Neutrophil (primary cell): Measurements from ENCODE around the gene AFAP1L2.

Experiments used
- H3K27ac ChIP-seq: fragments of 200-600 bp; sonication (generic); 2 replicates; pipeline ENCODE4 v1.5.1; 2016; ENCODE audit warnings: mild to moderate bottlenecking, moderate library complexity
- H3K27me3 ChIP-seq: fragments of 200-600 bp; sonication (generic); 2 replicates; pipeline ENCODE4 v1.6.0; 2016; ENCODE audit warnings: mild to moderate bottlenecking
- H3K36me3 ChIP-seq: fragments of 200-600 bp; sonication (generic); 2 replicates; pipeline ENCODE4 v1.5.1; 2017
- H3K4me1 ChIP-seq, 2 experiments: fragments of 200-600 bp in 1 of 2; sonication (generic) in 1 of 2; 1 replicate in 1 of 2; 2 replicates in 1 of 2; pipeline versions ENCODE4 v1.5.1 to v1.6.1; 2013 to 2016; ENCODE audit warnings: low read depth in 1 of 2, low read length in 1 of 2, mild to moderate bottlenecking in 1 of 2, moderate library complexity in 1 of 2; ENCODE audit not compliant: control insufficient read depth in 1 of 2, insufficient read depth in 1 of 2
- H3K4me3 ChIP-seq, 2 experiments: fragments of 200-600 bp in 1 of 2; sonication (generic) in 1 of 2; 1 replicate in 1 of 2; 2 replicates in 1 of 2; pipeline ENCODE4 v1.5.1; 2013 to 2016; ENCODE audit warnings: low read depth in 1 of 2, low read length in 1 of 2, mild to moderate bottlenecking in 1 of 2, moderate library complexity in 1 of 2
- H3K9me3 ChIP-seq: fragments of 200-600 bp; sonication (generic); 2 replicates; pipeline ENCODE4 v1.5.1; 2016
- TF ChIP-seq, protein P1 (sequence below): fragments of 200-600 bp; sonication (generic); IDR thresholded peaks from 2 replicates; pipeline ENCODE4 v1.5.1; 2016; ENCODE audit warnings: antibody characterized with exemption

Gene AFAP1L2

DNA sequence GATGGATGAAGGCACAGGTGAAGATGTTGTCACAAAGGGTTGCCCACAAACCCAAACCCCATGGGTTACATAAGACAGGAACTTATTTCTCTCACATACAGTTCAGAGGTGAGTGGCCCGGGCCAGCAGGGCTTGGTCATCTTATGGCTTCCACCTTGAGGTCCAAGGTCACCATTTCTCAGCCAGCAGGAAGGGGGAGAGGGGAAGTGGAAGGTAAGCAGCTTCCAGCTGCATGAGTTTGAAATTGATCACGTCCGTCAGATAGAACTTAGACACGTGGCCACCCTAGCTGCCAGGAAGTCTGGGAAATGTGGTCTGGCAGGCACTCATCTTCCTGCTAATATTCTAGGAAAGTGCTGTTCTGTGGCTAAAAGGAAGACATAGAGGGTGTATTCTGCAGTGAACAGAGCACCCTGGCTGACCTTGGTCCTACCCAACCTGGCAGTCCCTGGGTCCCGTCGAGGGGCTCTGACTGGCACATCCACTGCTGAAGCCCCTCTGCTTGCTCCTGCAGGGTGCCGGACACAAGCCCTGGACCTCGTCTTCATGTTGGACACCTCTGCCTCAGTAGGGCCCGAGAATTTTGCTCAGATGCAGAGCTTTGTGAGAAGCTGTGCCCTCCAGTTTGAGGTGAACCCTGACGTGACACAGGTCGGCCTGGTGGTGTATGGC lies 115.7 kb downstream of the AFAP1L2 start:
- H3K27me3 ChIP-seq, result no peaks in the 10 kb centered on the region
- TF ChIP-seq, protein P1, sequence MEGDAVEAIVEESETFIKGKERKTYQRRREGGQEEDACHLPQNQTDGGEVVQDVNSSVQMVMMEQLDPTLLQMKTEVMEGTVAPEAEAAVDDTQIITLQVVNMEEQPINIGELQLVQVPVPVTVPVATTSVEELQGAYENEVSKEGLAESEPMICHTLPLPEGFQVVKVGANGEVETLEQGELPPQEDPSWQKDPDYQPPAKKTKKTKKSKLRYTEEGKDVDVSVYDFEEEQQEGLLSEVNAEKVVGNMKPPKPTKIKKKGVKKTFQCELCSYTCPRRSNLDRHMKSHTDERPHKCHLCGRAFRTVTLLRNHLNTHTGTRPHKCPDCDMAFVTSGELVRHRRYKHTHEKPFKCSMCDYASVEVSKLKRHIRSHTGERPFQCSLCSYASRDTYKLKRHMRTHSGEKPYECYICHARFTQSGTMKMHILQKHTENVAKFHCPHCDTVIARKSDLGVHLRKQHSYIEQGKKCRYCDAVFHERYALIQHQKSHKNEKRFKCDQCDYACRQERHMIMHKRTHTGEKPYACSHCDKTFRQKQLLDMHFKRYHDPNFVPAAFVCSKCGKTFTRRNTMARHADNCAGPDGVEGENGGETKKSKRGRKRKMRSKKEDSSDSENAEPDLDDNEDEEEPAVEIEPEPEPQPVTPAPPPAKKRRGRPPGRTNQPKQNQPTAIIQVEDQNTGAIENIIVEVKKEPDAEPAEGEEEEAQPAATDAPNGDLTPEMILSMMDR, result no peak
- H3K36me3 ChIP-seq, result no peaks in the 10 kb centered on the region
- no peak overlapping the region for H3K4me3 ChIP-seq
- no peaks in the 10 kb centered on the region for H3K4me1 ChIP-seq
- H3K27ac ChIP-seq, result no peak overlapping the region
- no peaks in the 10 kb centered on the region for H3K9me3 ChIP-seq

DNA sequence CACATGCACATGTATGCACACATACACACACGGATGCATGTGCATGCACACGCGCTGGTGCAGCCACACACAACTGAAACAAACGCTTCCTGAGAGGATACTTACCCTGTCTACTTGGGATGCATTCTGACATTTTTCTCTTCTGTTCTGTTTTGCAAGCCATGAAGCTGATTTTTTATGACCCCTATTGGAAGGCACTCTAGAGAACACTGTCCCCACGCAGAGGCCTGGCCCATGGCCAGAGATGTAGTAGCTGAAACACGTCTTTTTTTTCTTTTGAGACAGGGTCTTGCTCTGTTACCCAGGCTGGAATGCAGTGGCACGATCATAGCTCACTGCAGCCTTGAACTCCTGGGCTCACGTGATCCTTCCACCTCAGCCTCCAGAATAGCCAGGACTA lies 117.4 kb downstream of the AFAP1L2 start:
- TF ChIP-seq, protein P1, result no peak
- no peaks in the 10 kb centered on the region for H3K9me3 ChIP-seq
- no peak overlapping the region for H3K4me3 ChIP-seq
- H3K4me1 ChIP-seq, result no peaks in the 10 kb centered on the region
- no peak overlapping the region for H3K27ac ChIP-seq
- no peaks in the 10 kb centered on the region for H3K36me3 ChIP-seq
- H3K27me3 ChIP-seq, result no peaks in the 10 kb centered on the region

DNA sequence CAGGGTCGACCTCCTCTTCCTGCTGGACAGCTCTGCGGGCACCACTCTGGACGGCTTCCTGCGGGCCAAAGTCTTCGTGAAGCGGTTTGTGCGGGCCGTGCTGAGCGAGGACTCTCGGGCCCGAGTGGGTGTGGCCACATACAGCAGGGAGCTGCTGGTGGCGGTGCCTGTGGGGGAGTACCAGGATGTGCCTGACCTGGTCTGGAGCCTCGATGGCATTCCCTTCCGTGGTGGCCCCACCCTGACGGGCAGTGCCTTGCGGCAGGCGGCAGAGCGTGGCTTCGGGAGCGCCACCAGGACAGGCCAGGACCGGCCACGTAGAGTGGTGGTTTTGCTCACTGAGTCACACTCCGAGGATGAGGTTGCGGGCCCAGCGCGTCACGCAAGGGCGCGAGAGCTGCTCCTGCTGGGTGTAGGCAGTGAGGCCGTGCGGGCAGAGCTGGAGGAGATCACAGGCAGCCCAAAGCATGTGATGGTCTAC lies 118.3 kb downstream of the AFAP1L2 start:
- H3K36me3 ChIP-seq, result no peaks in the 10 kb centered on the region
- TF ChIP-seq, protein P1, result no peak
- no peaks in the 10 kb centered on the region for H3K27me3 ChIP-seq
- H3K9me3 ChIP-seq, result no peaks in the 10 kb centered on the region
- H3K4me1 ChIP-seq, result no peaks in the 10 kb centered on the region
- H3K27ac ChIP-seq, result no peak overlapping the region
- H3K4me3 ChIP-seq, result no peak overlapping the region

DNA sequence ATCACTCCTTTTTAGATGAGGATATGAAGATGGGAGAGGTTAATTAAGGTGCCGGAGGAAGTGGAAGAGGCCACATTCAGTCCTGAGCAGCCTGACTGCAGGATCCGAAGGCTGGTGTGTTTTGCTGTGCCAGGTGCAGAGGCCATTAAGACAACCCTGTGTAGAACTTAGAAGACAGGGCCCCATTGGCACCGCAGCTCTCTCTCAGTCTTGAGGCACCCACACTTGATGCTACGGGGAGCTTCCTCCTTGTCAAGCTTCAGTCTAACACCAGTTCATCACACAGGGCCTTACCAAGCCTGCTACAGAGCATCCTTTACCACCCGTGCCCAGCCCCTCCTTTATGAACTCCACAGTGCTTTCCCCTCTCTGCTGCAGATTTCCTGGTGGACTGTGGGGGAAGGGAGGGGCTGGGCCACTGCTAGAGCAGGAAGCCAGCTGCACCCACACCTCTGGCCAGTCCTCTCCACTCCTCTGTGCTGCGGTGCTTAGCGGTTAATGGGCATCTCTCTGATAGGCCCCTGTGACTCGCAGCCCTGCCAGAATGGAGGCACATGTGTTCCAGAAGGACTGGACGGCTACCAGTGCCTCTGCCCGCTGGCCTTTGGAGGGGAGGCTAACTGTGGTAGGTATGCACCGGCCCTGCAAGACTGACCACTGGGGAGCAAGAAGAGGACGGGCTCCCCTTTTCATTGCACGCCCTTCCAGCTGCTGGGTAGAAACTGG lies 119.8 kb downstream of the AFAP1L2 start:
- Histone ChIP-seq H3K36me3 (no peaks in the 10 kb centered on the region), H3K9me3 (no peaks in the 10 kb centered on the region), H3K4me1 (no peaks in the 10 kb centered on the region), H3K27me3 (no peaks in the 10 kb centered on the region), H3K27ac (no peak overlapping the region), H3K4me3 (no peak overlapping the region)
- TF ChIP-seq, protein P1, result no peak

DNA sequence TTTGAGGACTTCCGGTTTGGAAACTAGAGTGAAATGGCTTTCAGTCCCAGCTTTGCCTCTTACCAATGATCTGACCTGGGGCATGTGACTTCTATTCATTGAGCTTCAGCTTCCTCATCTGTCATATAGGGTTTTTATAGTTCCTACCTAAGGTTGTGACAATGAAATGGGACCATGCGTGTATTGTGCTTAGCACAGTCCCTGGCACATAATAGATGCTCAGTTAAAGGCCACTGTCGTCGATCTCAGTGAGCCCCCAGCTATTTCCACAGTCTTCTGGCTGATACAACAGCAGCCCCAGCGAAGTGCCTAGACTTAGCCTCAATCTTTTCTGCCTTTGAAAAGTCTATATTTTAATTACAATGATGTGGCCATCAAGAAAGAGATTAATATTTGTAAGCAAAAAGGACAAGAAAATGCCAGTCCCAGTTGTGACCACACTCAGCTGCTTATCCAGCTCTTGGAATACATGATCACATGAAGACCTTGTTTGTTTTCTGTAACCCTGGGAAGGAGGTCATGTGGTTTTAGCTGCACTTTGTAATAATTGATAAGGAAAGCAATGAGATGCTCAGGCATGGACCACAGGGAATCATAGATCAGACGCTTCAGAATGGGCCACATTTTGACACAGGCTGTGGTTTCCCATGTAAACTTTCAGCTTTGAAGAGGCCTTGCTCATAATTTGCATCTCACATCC lies 120.6 kb downstream of the AFAP1L2 start:
- Histone ChIP-seq H3K4me1 (no peaks in the 10 kb centered on the region), H3K27me3 (no peaks in the 10 kb centered on the region), H3K36me3 (no peaks in the 10 kb centered on the region), H3K9me3 (no peaks in the 10 kb centered on the region), H3K27ac (no peak overlapping the region), H3K4me3 (no peak overlapping the region)
- TF ChIP-seq, protein P1, result no peak
